GM08714 (cell line): ENCODE results near the gene THAP4.
"Not testable (repeated sequence)": the region's sequence is repeated elsewhere in the genome, so short reads cannot be mapped to it uniquely, and the experiment has no call there.

Source experiments
- H3K4me3 ChIP-seq: fragments of 200-500 bp; sonication (Bioruptor generic); 2 replicates; pipeline ENCODE4 v1.5.1; 2014; ENCODE audit warnings: mild to moderate bottlenecking, low read length, inconsistent platforms
- ZNF274 ChIP-seq: IDR thresholded peaks from 2 replicates; pipeline ENCODE4 v1.6.1; 2012; ENCODE audit warnings: mild to moderate bottlenecking, low read depth, low read length

Gene THAP4

GRCh38 chr2:241672243-241673188 lies 35.6 kb upstream of the THAP4 start:
- H3K4me3 ChIP-seq, result no peak overlapping the region
- TF ChIP-seq ZNF274, result no peak

- no peak overlapping the region for H3K4me3 ChIP-seq
- no peak for TF ChIP-seq ZNF274
Measured at GRCh38 chr2:241671457-241672240, 34.7 kb upstream of the THAP4 start.

- H3K4me3 ChIP-seq, result no peak overlapping the region
- TF ChIP-seq ZNF274, result no peak
Measured at GRCh38 chr2:241670333-241671110, 33.6 kb upstream of the THAP4 start.

- no peak for TF ChIP-seq ZNF274
- H3K4me3 ChIP-seq, result no peak overlapping the region
Measured at GRCh38 chr2:241668839-241669238, 31.9 kb upstream of the THAP4 start.

GRCh38 chr2:241668354-241668753 lies 31.4 kb upstream of the THAP4 start:
- no peak overlapping the region for H3K4me3 ChIP-seq
- no peak for TF ChIP-seq ZNF274

GRCh38 chr2:241666627-241667400 lies 29.9 kb upstream of the THAP4 start:
- no peak for TF ChIP-seq ZNF274

GRCh38 chr2:241665731-241666440 lies 28.9 kb upstream of the THAP4 start:
- H3K4me3 ChIP-seq, result no peak overlapping the region
- TF ChIP-seq ZNF274, result no peak

More at GRCh38 chr2:241666627-241667400, 29.9 kb upstream of the THAP4 start:
- H3K4me3 ChIP-seq, result no peak overlapping the region

- not testable (repeated sequence) for H3K4me3 ChIP-seq
Measured at GRCh38 chr2:241662731-241663130, 25.8 kb upstream of the THAP4 start.

GRCh38 chr2:241660593-241661213 lies 23.7 kb upstream of the THAP4 start:
- no peak for TF ChIP-seq ZNF274
- H3K4me3 ChIP-seq, result no peak overlapping the region

- no peak overlapping the region for H3K4me3 ChIP-seq
- TF ChIP-seq ZNF274, result no peak
Measured at GRCh38 chr2:241659150-241659739, 22.3 kb upstream of the THAP4 start.

GRCh38 chr2:241658296-241658695 lies 21.3 kb upstream of the THAP4 start:
- no peak overlapping the region for H3K4me3 ChIP-seq
- no peak for TF ChIP-seq ZNF274

GRCh38 chr2:241657786-241658254 lies 20.9 kb upstream of the THAP4 start:
- no peak for TF ChIP-seq ZNF274
- no peak overlapping the region for H3K4me3 ChIP-seq
